ENCODE data around the gene SAMHD1.
A peak's percentile ranks its signal among the peaks of the same experiment; 100 is the strongest.

SAMHD1 gene

DNA sequence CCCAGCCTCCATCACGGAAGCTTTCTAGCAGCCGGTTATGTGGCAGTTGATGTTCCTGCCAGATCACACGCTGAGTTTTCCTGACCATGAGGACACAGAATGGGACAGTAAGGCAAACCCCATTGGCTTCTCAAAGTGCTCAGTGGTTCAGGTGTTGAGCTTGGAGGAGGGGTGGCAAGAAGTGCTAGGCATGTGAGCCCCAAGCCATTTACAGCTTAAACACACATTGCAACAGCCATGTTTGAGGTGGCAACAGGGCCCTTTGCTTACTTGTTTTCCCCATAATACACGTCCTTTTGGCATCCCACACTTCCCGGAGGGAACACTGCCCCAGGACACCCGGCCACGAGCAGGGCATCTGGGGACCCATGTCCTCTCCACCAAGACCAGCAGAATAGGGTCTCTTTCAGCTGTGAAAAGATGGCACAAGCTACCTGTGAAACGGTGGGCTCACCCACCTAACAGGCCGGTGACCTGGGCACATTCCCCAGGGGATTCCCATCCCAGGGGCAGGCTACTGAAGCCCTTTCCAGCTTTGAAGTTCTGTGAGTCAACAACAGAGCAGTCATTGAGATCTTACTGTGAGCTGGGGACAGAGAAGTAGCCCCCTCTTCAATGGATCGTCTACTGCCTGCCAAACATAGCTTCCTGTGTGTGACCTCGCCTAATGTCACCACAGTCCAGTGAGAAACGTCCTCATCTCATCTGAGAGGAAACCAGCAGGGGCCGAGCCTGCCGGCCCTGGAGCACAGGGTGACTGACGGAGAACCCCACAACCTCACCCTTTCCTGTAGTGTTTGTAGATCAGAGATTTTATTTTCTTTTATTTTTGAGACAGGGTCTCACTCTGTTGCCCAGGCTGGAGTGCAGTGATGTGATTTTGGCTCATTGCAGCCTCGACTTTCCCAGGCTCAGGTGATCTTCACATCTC, 79.6 kb downstream of the SAMHD1 start:
- no peak for DNase-seq

DNA sequence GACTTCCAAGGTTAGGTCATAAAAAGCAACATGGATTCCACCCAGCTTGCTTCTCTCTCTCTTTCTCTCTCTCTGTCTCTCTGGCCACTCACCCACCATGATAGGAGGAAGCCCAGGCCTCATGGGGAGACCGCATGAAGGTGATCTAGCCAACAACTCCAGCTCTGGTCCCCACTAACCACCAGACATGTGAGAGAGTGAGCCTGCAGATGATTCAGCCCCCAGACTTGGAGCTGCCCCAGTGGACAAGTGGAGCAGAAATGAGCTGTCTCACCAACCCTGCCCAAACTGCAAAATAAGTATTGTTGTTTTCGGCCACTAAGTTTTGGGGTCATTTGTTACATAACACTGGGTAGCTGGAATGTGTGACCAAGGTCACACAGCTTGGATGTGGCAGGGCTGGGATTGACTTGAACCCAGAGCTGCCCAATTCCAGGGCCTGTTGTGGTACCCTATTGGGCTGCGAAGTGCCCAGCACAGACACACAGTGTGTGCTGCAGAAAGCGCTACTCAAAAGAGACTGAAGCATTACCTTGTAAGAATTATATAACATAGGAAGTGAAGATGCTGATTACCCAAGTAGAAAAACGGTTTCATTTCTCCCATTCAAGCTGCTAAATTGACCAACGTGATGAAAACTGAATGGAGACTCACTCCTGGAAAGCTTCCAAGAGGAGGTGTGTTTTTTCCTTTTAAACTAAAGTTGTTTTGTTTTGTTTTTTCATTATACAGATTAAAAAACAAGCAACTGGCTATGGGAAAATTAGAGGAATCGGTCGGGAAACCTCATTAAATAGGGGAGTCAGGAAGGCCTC, 84.6 kb downstream of the SAMHD1 start:
- no peak for DNase-seq

DNA sequence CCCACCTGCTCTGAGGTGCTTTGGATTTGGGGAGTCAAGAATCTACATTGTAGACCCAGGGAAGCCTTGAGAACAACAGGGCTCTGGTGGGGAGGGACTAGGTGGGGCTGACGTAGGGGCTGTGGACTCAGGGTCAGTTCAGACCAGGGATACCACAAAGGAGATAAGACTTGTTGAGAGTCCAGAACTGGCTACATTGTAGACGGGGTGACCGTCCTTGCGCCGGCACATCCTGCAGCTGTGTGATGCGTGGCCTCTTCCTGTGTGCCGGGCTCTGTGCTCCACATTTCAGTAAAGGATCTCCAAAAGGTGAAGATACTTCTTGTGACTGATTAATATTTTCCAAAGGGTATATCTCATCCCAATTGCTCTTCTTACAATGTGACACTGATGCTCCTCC, 85.3 kb downstream of the SAMHD1 start:
- DNase-seq = no peak

DNA sequence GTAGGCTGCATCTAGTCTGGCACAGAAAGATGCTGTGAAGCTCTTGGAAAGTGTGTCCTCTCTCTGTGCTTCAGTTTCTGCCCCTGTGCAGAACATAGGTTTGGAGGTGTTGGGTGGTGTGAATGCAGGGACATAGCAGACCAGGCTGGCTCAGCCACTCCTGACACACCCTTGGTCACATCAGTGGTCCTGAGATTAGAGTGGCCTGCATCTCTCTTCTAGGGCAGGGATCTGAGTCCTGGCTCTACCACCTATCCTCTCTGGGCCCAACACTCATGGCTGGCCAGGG, 85.7 kb downstream of the SAMHD1 start:
- DNase-seq = no peak

DNA sequence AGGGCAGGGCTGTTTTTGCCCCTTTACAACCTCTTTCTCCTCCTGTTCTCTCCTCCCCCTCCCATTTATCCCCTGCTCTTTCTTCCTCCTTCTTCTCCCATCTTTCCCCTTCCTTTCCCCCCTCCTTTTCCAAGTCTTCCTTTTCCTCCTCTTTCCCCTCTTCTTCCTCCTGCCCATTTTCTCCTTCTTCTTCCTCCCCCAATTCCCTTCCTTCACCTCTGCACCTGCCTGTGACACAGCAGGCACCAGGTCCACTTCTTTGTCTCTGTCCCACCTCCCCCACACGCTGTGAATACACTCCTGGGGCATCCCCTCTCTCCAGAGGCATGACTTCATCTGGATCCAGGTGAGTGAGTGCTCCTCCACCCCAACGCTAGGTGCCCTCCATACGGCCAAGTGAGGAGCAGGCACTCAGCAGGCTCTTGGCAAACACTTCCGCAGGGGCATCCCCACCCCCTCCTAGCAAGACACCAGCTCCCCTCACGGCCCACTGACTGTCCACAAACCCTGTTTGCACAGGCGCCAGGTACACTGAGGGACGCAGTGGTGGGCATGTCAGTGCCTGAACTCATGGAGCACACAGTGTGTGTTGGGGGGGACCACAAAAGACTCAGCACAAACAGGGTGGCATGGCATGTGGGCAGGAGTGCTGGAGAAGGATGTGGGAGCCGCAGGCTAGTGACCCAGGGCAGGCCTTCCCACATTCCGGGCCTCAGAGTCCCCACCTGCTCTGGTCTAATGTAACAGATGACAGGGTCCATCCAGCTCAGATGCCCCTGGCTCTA, 86.2 kb downstream of the SAMHD1 start:
- no peak for DNase-seq

DNA sequence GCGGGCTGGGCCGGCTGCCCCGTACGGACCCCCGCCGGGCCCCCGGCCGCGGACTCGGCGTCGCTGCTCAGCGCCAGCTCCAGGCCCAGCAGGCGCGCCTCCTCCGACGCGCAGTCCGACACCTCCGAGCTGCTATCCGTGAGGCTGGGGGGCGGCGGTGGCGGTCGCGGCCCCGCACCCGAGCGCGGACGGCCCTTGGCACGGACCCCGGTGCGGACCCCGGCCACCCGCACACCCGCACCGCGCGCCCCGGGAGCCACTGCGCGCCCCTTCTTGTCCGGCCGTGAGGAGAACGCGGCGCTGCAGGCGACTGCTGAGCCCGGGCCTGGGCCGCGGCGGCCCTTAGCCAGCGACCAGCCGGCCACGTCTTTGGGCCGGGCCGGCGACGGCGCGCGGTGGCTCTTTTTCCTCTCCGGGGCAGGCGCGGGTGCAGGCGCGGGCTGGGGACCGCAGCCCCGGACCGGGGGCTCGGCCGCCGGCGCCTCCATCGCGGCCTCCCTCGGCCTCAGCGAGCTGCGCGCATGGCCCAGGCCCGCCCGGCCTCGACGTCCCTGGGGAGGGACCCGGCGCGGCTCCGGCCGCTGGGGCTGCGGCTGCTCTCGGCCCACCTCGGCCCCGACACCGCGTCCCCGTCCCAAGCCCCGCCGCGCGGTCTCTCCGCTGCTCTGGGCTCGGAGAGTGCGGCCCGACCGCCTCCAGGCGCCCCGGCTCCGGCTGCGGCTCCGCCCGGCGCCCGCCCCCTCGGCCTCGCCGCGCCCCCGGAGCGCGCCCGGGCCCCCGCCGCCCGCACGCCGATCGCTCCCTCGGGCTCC, 88.4 kb downstream of the SAMHD1 start:
- DNase-seq = no peak

- DNase-seq = peak; percentile 50
These were observed 89.4 kb downstream of the SAMHD1 start for GRCh38 chr20:36861875-36862801.

- DNase-seq = no peak
These were observed 90.0 kb downstream of the SAMHD1 start for GRCh38 chr20:36861625-36861874.

DNA sequence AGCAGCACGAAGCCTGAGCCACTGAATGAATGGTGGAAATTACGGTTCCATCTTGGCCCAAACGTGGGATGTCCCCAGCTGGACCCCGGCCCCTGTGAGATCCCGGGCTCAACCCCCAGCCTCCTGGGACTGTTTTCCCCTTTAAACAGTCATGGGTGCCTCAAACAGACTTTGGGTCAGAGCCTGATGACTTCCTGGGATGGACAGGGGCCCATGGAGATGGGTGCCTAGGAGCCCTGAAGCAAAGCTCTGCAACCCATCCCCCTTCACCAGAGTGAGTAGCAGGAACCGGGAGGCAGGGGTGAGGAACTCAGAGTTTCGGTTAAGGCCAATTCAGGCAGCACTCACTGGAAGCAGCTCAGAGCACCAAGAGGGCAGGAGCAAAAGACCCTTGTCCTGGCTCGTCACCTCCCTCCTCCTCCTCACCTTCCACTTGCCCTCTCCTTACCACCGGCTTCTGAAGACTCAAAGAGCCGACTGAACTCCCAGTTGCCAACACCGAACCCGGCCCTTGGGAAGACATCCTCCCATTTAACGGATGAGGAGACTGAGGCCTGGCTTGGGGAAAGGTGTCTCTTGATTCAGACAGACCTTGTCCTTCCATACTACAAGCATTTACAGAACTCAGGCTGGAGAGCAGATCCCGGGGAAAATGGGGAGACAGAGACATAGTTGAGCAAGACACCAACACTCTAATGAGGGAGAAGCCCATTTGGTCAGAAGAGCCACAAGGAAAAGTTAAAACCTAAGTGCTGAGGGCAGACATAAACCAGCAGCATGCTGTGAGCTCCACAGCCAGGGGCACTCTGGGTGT, 90.5 kb downstream of the SAMHD1 start:
- DNase-seq = no peak

DNA sequence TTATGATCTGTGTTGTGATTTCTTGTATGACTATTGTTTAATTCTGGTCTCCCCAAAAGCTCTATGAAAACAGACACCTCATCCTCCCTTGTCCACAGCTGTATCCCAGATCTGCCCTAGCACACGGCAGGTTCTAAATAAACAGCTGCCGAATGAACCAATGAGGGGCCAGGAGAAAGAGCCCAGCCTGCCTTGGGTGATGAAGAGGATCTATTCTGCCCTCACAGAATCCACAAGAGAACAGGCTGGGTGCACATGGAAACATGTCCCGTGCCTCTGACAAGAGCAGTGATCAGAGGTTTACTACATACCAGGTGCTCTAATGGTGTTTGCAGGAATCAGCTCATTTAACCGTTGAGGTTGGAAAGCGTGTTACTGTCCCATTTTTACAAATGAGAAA, 91.2 kb downstream of the SAMHD1 start:
- DNase-seq = no peak

- DNase-seq = no peak
These were observed 91.7 kb downstream of the SAMHD1 start for GRCh38 chr20:36859700-36860330.

- no peak for DNase-seq
These were observed 92.3 kb downstream of the SAMHD1 start for GRCh38 chr20:36859282-36859555.

DNA sequence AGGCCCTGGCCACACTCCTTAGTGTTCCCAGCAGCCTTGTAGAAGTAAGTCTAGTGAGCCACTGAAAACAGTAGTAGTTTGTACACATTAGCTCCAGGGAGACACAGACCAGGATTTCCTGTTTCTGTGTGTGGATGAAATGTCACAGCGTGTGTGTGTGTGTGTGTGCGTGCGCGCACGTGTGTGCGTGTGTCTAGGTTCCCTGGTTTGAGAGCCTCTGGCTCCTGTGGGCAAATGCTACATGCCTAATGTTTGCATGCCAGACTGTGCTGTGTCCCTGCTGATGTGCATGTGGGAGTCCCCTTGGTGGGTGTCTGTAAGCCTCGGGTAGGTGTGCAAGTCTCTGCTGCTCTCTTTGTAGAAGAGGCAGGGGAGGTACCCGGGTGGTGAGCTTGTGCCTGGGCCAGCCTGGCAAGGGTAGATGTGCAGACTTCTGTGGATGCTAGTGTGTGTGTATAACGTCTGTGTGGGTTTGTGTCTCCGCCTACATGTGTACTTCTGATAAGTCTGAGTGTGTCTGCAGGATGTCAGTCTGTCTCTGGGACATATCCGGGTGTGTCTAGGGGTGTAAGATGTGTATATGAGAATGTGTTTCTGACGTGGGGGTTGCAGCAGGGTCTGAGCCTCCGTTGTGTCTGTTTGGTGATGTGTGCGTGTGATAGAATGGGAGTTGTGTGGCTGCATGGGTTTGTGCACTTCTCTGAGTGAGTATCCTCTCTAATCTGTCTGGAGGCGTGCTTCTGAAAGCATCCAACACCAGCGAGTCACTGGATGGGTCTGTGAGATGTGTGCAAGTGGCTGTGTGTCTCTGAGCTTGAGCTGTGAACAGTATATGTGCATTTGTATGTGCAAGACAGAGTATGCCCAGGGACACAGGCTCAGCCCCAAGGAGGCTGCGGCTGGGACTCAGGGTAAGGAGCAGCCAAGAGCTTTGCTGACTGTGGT, 94.5 kb downstream of the SAMHD1 start:
- no peak for DNase-seq

GRCh38 chr20:36856195-36856594, 95.3 kb downstream of the SAMHD1 start:
- no peak for DNase-seq

DNA sequence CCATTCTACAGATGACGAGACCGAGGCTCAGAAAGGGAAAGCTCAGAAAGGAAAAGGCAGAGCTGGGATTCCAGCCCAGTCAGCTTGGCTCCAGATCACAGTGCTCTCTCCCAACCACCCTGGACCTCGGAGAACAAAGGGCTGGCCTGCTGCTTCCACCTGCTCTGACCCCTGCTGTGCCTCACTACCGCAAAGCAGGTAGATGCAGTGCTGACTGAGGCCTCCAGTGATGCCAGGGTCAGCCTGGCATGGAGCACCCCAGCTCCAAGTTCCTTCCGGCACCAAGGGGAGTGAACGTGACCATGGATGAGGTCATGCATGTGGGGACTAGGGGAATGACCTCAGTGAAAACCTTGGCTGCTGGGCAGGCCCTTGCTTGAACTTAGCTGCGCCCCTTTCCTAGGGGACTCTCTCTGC, 96.3 kb downstream of the SAMHD1 start:
- no peak for DNase-seq

DNA sequence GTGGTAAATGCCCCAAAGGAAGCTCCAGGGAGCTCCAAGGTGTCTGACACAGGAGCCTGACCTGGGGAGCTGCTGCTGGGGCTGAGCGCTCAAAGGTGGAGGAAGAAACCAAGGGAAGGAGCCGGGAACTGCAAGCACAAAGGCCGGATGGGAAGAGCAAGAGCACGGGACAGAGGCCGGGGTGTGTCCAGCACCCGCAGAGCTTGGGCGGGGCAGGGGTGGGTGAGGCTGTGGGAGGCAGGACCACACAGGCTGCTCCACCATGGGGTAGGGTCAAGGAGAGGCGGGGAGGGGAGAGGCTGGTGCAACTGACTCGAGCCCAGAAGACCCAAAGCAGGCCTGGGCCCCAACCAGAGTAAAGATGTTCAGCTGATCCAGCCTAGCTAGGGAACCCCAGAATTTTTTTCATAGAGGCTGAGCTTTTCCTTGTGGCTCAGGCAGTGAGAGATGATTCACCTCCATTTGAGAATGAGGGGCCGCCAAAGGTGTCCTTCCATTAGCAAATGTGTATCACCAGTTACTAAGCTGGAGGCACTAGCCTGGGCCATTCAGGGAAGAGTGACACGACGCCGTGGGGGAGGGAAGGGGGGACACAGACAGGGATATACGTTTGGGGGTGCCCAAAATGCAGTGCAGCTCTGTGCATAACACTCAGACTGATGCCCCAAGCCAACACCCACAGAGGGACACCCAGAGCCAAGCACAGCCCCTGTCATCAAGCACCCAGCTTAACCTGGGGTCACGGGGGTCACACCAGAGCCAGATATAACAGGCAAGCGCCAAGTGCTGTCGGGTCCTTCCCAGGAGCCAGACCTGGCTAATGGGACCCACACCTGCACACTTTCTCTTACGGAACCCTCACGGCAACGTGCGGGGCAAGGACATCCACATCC, 96.9 kb downstream of the SAMHD1 start:
- DNase-seq = no peak

GRCh38 chr20:36852187-36852586, 99.3 kb downstream of the SAMHD1 start:
- no peak for DNase-seq

- no peak for DNase-seq
These were observed 100.0 kb downstream of the SAMHD1 start for GRCh38 chr20:36851490-36851889.
